Transverse colon (tissue), 4 donors: ENCODE results near the gene CACNA2D2.

ENCODE experiments used
- POLR2A ChIP-seq: fragments of 450-650 bp; IDR thresholded peaks from one replicate; pipeline ENCODE4 v1.6.1; 2016; ENCODE audit warnings: antibody characterized with exemption, mild to moderate bottlenecking, moderate library complexity
- POLR2AphosphoS5 ChIP-seq, 3 donors: sonication (generic); formaldehyde crosslinking; IDR thresholded peaks; one replicate each; pipeline ENCODE4 v1.6.1; 2016; ENCODE audit warnings: antibody characterized with exemption in 3 of 3
- TF ChIP-seq, protein P1 (sequence below), 5 experiments: fragments of 200-600 bp in 3 of 5; fragments of 450-650 bp in 2 of 5; sonication (generic) in 3 of 5; IDR thresholded peaks; 1 replicate in 2 of 5; 2 replicates in 3 of 5; pipeline ENCODE4 v1.5.1; 2016 to 2017; ENCODE audit warnings: antibody characterized with exemption in 5 of 5, inconsistent platforms in 3 of 5, mild to moderate bottlenecking in 2 of 5, moderate library complexity in 1 of 5

DNA sequence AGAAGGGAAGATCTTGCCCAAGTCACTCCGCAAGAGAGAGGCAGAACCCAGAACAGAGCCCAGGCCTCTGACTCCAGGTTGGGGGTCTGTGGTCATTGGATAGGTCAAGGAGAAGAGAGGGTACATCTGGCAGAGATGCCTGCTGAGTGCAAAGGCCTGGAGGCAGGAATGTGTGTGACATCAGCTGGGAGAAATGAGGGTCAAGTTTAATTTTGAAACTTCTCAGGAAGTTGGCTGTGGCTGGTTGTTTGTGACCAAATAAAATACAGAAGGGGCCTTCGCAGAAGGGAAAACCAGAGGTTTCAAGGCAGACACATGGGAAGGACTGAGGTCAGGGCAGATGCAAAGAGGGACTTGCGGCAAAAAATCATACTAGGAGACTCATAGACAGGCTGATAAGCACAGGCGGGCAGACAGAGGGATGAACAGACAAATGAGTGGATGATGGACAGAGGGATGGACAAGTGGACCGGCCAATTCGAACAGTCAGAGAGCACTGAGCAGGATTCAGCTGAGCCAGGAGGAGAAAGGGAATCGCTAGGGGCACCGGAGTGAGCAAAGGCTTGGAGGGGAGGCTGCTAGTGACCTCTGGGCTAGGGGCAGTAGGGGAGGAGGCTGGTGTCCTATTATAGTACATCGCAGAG, 28.8 kb upstream of the CACNA2D2 start:
- TF ChIP-seq, protein P1, sequence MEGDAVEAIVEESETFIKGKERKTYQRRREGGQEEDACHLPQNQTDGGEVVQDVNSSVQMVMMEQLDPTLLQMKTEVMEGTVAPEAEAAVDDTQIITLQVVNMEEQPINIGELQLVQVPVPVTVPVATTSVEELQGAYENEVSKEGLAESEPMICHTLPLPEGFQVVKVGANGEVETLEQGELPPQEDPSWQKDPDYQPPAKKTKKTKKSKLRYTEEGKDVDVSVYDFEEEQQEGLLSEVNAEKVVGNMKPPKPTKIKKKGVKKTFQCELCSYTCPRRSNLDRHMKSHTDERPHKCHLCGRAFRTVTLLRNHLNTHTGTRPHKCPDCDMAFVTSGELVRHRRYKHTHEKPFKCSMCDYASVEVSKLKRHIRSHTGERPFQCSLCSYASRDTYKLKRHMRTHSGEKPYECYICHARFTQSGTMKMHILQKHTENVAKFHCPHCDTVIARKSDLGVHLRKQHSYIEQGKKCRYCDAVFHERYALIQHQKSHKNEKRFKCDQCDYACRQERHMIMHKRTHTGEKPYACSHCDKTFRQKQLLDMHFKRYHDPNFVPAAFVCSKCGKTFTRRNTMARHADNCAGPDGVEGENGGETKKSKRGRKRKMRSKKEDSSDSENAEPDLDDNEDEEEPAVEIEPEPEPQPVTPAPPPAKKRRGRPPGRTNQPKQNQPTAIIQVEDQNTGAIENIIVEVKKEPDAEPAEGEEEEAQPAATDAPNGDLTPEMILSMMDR (IDR thresholded peaks at IDR 0.05), result no peak
- no peak for TF ChIP-seq POLR2AphosphoS5 (IDR thresholded peaks at IDR 0.05)
- no peak for TF ChIP-seq POLR2A
